Nephron progenitor cell (in vitro differentiated cells): Measurements from ENCODE around the gene IL36RN.
"Not testable (repeated sequence)": the region's sequence is repeated elsewhere in the genome, so short reads cannot be mapped to it uniquely, and the experiment has no call there.

Experiments used
- DNase-seq: peaks from one replicate; pipeline ENCODE4 v3.0.0; 2021
- H3K27ac Mint-ChIP-seq: 2 replicates; pipeline ENCODE4 v1.8.0; 2021; ENCODE audit warnings: mild to moderate bottlenecking, moderate library complexity, mixed read lengths
- H3K27me3 Mint-ChIP-seq: 2 replicates; pipeline ENCODE4 v1.8.0; 2021; ENCODE audit warnings: mild to moderate bottlenecking, low read depth, mixed read lengths; ENCODE audit not compliant: poor library complexity
- H3K36me3 Mint-ChIP-seq: 2 replicates; pipeline ENCODE4 v1.8.0; 2021; ENCODE audit warnings: low read depth, mixed read lengths
- H3K4me1 Mint-ChIP-seq: 2 replicates; pipeline ENCODE4 v1.8.0; 2021; ENCODE audit warnings: mixed read lengths
- H3K4me3 Mint-ChIP-seq: 2 replicates; pipeline ENCODE4 v1.8.0; 2021; ENCODE audit warnings: mild to moderate bottlenecking, moderate library complexity, mixed read lengths
- H3K9me3 Mint-ChIP-seq: 2 replicates; pipeline ENCODE4 v1.8.0; 2021; ENCODE audit warnings: mild to moderate bottlenecking, moderate library complexity, mixed read lengths
- TF ChIP-seq, protein P1 (sequence below): fragments of 200-600 bp; sonication (generic); IDR thresholded peaks from 2 replicates; pipeline ENCODE4 v1.5.0; 2021; ENCODE audit warnings: antibody characterized with exemption

Gene IL36RN

DNA sequence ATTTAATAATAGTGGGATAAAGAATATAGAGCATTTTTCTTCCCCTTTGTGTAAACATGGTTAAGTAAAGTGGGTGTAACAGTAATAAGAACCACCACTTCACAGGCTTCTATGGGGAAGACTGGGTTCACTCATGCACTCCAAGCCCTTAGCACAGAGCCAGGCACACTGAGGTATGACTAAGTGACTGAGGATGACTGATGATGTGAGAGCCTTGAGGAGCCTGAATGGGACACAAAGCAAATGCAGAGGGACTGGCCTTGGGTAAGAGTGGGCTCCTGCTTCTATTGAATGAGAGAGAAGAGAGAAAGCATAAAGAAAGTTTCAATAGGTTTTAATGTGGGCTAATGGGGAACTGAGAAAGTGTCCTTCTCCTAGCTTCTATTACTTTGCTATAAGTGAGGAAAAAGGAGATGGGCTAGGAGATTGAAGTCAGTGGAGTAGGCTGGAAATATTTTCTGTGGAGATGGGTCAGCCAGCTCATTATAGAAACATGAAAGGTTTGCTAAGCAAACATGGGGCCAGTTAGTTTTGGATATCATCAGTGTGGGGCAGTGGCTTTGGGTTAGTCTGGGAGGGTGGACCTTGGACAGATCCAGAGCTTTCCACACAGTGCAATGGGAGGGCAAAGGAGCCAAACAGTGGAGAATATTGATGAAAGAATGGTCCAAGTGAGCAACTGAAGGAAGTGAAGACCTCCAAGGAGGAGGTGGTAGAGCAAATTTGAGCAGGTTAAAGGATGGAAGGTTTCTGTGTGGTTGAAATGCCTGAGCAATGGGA is 29.4 kb downstream of the IL36RN start:
- no peaks in the 10 kb centered on the region for H3K9me3 Mint-ChIP-seq
- no peaks in the 10 kb centered on the region for H3K36me3 Mint-ChIP-seq
- DNase-seq, result no peak
- H3K4me1 Mint-ChIP-seq, result no peaks in the 10 kb centered on the region
- H3K4me3 Mint-ChIP-seq, result no peak overlapping the region
- no peak overlapping the region for H3K27ac Mint-ChIP-seq
- TF ChIP-seq, protein P1, sequence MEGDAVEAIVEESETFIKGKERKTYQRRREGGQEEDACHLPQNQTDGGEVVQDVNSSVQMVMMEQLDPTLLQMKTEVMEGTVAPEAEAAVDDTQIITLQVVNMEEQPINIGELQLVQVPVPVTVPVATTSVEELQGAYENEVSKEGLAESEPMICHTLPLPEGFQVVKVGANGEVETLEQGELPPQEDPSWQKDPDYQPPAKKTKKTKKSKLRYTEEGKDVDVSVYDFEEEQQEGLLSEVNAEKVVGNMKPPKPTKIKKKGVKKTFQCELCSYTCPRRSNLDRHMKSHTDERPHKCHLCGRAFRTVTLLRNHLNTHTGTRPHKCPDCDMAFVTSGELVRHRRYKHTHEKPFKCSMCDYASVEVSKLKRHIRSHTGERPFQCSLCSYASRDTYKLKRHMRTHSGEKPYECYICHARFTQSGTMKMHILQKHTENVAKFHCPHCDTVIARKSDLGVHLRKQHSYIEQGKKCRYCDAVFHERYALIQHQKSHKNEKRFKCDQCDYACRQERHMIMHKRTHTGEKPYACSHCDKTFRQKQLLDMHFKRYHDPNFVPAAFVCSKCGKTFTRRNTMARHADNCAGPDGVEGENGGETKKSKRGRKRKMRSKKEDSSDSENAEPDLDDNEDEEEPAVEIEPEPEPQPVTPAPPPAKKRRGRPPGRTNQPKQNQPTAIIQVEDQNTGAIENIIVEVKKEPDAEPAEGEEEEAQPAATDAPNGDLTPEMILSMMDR, result no peak
- peaks cover 16% of the 10 kb centered on the region for H3K27me3 Mint-ChIP-seq

DNA sequence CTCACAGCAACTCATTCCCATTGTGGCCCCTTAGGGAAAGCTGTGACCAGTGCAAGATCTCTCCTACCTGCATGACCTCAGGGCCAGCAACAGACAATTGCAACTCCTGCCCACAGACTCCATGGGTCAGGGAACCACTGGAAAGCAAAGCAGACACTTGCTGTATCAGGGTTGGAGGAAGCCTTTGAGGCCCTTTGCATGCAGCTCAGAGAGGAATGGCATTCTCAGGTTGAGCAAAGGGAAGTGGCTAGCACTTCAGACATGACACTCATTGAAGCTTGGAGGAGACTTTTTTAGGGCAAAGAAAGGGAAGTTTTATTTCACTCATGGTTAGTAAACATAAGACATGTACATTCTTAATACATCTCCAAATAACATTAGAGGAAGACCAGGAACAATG is 30.9 kb downstream of the IL36RN start:
- Mint-ChIP-seq H3K4me3 (no peak overlapping the region), H3K4me1 (no peaks in the 10 kb centered on the region)
- TF ChIP-seq, protein P1, result no peak

DNA sequence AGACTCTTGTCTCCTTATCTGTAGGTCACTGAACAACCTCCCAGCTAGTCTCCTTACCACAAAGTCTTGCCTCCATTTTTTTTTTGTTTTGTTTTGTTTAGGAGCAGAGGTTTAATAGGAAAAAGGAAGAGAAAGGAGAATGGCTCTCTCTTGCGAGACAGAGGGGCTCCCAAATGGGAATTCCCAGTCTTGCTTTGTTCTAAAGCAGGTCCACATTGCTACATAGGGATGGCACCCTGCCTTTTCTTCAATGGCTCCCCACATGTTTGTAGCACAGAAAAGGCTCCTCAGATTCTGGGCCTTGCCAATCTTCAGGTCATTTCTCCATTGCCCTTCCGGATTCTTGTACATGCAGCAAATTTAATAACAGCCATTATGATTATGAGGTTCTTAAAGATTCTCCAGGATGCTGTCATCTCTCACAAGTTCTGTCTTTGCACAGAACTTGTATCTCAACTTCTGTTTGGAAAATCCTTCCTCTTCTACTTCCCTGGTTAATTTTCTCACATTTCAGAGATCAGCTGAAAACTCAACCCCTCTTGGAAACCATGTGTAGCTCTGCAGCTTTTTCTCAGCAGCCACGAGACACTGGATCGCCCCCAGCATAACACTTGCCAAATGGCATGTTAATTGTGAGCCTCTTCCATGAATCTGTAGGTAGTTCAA is 32.4 kb downstream of the IL36RN start:
- Mint-ChIP-seq H3K36me3 (no peaks in the 10 kb centered on the region), H3K9me3 (peaks cover 9% of the 10 kb centered on the region), H3K4me3 (no peak overlapping the region), H3K27ac (no peak overlapping the region), H3K27me3 (peaks cover 15% of the 10 kb centered on the region), H3K4me1 (no peaks in the 10 kb centered on the region)
- TF ChIP-seq, protein P1, result no peak
- no peak for DNase-seq

More for the DNA sequence above, 30.9 kb downstream of the IL36RN start:
- Mint-ChIP-seq H3K9me3 (peaks cover 2% of the 10 kb centered on the region), H3K27me3 (peaks cover 15% of the 10 kb centered on the region), H3K27ac (no peak overlapping the region), H3K36me3 (no peaks in the 10 kb centered on the region)
- DNase-seq, result no peak

DNA sequence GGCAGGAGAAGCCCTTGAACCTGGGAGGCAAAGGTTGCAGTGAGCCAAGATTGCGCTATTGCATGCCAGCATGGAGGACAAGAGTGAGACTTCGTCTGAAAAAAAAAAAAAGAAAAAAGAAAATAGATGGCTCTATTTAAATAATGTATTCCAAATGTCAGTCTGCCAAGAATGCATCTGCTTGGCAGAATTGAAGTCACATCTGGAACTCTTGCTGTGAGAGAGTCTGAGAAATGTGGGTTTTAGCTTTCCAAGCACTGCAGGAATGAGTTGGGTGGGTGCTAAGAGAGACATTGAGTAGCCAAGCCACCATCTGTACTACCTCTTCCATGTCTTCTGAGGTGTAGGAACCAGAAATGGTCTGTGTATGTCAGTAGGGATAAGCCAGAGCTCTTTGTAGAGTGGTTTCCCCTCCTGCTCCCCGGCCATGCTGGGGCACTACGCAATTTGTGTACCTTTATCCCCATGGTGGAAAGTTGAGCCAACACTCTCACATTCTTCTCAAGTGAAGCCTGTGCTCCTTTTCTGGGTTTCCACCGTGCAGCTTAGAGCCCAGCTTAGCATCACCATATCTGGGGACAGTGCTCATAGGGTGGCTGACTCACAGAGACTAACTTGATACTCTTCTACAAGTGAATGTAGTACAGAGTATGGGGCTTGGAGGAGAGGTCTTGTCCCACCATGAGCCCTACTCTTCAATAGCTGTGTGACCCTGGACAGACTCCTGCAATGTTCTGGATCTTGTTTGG is 34.0 kb downstream of the IL36RN start:
- no peak overlapping the region for H3K27ac Mint-ChIP-seq
- no peak for DNase-seq
- no peaks in the 10 kb centered on the region for H3K36me3 Mint-ChIP-seq
- H3K4me3 Mint-ChIP-seq, result no peak overlapping the region
- TF ChIP-seq, protein P1, result no peak
- no peaks in the 10 kb centered on the region for H3K4me1 Mint-ChIP-seq
- H3K27me3 Mint-ChIP-seq, result peaks cover 12% of the 10 kb centered on the region
- H3K9me3 Mint-ChIP-seq, result peaks cover 25% of the 10 kb centered on the region

DNA sequence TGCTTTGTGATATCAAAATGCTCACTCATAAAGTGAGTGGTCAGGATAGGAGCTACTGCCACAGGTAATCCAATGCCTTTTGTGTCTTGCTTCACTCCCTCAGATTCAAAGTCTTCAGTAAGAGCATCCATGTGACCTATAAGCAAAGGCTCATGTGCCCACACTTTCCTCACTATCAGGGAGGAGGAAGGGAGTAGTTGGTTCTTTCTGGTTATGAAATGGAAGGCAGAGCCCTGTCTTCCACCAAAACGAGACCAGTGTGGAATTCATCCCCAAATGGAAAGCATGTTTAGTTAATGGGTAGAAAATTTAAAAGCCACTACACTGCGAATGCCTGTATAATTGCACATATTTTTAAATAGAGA is 34.6 kb downstream of the IL36RN start:
- Mint-ChIP-seq H3K9me3 (peaks cover 30% of the 10 kb centered on the region), H3K4me3 (no peak overlapping the region), H3K27me3 (peaks cover 13% of the 10 kb centered on the region), H3K4me1 (no peaks in the 10 kb centered on the region), H3K36me3 (no peaks in the 10 kb centered on the region), H3K27ac (no peak overlapping the region)
- TF ChIP-seq, protein P1, result no peak
- DNase-seq, result no peak

DNA sequence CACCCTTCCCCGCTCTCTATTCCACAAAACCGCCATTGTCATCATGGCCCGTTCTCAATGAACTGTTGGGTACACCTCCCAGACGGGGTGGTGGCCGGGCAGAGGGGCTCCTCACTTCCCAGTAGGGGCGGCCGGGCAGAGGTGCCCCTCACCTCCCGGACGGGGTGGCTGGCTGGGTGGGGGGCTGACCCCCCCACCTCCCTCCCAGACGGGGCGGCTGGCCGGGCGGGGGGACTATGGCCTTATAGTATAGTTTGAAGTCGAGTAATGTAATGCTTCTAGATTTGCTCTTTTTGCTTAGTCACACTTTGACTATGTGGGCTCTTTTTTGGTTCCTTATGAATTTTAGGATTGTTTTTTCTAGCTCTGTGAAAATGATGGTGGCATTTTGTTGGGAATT is 37.3 kb downstream of the IL36RN start:
- H3K4me3 Mint-ChIP-seq, H3K27ac Mint-ChIP-seq, H3K4me1 Mint-ChIP-seq, H3K36me3 Mint-ChIP-seq, DNase-seq: not testable (repeated sequence)
- Mint-ChIP-seq H3K27me3 (peaks cover 17% of the 10 kb centered on the region), H3K9me3 (peaks cover 40% of the 10 kb centered on the region)

DNA sequence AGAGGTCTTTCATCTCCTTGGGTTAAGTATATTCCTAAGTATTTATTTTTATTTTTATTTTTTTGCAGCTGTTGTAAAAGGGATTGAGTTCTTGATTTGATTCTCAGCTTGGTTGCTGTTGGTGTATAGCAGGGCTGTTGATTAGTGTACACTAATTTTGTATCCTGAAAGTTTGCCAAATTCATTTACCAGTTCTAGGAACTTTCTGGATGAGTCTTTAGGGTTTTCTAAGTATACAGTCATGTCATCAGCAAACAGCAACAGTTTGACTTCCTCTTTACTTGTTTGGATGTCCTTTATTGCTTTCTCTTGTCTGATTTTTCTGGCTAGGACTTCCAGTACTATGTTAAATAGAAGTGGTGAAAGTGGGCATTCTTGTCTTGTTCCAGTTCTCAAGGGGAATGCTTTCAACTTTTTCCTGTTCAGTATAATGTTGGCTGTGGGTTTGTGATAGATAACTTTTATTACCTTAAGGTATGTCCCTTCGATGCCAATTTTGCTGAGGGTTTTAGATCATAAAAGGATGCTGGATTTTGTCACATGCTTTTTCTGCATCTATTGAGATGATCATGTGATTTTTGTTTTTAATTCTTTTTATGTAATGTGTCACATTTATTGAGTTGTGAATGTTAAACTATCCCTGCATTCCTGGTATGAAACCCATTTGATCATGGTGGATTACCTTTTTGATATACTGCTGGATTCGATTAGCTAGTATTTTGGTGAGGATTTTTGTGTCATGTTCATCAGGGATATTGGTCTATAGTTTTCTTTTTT is 38.0 kb downstream of the IL36RN start:
- Mint-ChIP-seq H3K27me3 (peaks cover 17% of the 10 kb centered on the region), H3K9me3 (peaks cover 40% of the 10 kb centered on the region)
- H3K36me3 Mint-ChIP-seq, DNase-seq, H3K27ac Mint-ChIP-seq, H3K4me3 Mint-ChIP-seq, H3K4me1 Mint-ChIP-seq: not testable (repeated sequence)
